HUES64 (cell line): ENCODE data around the gene ZGLP1.

Experiments used
- H3K27ac ChIP-seq: 2 replicates; pipeline ENCODE4 v1.7.0; 2013; ENCODE audit warnings: low read depth, low read length, inconsistent platforms
- H3K27me3 ChIP-seq: 2 replicates; pipeline ENCODE4 v1.6.1; 2013; ENCODE audit warnings: mild to moderate bottlenecking, low read length; ENCODE audit not compliant: insufficient read depth
- H3K36me3 ChIP-seq: 2 replicates; pipeline ENCODE4 v1.6.1; 2013; ENCODE audit warnings: mild to moderate bottlenecking, low read length; ENCODE audit not compliant: insufficient read depth
- H3K4me1 ChIP-seq: 2 replicates; pipeline ENCODE4 v1.6.1; 2013; ENCODE audit warnings: mild to moderate bottlenecking, low read length, moderate library complexity; ENCODE audit not compliant: insufficient read depth
- H3K4me3 ChIP-seq: 2 replicates; pipeline ENCODE4 v1.5.1; 2013; ENCODE audit warnings: mild to moderate bottlenecking, low read length, moderate library complexity
- H3K9ac ChIP-seq: 2 replicates; pipeline ENCODE4 v1.6.1; 2013; ENCODE audit warnings: mild to moderate bottlenecking, low read depth, low read length
- H3K9me3 ChIP-seq: 2 replicates; pipeline ENCODE4 v1.6.1; 2013; ENCODE audit warnings: low read depth, low read length; ENCODE audit not compliant: insufficient read depth
- WGBS: fragments of 150-250, 120-280 bp; methylation state at CpG from one replicate; pipeline ENCODE4 v1.1.7; 2013; ENCODE audit warnings: missing lambda C conversion rate; 5-methylcytosine and 5-hydroxymethylcytosine counted together

The ZGLP1 gene

DNA sequence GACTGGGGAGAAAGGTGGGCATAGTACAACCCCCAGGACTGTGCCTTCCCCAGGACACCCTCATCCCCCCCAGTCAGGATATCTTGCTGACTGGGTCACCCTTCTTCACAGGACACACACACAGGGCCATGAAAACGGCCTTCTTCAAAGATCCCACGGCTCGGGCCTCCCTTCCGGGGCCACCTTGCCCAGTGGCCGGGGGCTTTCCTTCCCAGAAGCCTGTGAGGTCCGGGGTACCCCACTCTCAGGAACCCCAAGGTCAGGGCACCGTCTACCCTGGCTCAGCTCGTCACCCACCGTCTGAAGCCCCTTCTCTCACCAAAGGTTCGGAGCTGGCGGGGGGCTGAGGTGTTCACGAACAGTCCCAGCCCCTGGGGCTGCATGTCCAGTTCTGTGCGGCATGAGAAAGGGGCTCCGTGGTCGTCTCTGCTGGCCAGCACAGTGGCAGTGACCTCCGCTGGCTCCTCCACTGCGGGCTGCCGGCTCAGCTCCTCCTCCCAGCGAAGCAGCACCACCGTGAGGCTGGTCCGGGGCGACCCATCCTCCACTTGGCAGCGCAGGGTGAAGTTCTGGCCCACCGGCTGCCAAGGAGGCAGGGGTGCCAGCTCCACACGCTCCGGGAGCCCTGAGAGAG, 25.9 kb upstream of the ZGLP1 start:
- Histone ChIP-seq H3K9me3 (no peaks in the 10 kb centered on the region), H3K9ac (no peak overlapping the region), H3K36me3 (peaks cover 8% of the 10 kb centered on the region), H3K27ac (no peak overlapping the region), H3K4me1 (peaks cover 8% of the 10 kb centered on the region), H3K4me3 (peak overlapping the region; percentile 82; the same call in 1 of the 2 replicates), H3K27me3 (peaks cover 10% of the 10 kb centered on the region; the same call in 1 of the 2 replicates)
- WGBS: 64% methylated on average over 24 of the region's 26 CpGs

DNA sequence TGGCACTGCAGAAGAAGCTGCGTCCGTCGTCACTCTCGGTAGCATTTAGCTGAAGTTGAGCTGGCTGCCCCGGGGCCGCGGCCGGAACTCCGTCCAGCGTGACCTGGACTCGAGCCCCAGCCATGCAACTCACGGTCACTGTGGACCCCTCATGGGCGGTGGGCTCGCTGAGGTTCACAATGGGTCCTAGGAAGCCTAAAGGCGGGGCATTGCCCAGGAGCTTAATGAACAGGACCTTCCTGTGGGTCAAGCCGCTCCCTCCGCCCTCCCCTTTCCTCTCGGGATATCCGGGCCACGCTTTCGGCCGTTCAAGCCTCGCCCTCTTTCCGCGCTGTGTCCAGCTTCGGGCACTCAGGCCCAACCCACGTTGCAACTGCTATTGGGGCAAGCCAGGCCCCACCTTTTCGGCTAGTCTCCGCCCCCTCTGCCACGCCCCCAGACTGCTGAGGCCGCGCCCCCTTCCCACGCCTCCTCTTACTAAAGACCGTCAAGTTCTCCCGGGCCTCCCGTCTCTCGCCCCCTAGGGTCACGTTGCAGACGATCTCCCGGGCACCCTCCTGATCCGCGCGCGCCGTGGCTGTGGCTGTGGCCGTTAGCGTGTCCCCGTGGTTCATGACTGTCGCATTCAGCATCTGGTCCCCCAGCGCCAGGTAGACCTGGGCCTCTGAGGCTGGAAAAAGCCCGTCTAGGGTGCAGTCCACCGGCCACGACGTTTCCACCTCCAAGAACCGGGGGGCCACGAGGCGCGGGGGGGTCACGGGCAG, 25.2 kb upstream of the ZGLP1 start:
- H3K4me3 ChIP-seq: peak overlapping the region; percentile 82

DNA sequence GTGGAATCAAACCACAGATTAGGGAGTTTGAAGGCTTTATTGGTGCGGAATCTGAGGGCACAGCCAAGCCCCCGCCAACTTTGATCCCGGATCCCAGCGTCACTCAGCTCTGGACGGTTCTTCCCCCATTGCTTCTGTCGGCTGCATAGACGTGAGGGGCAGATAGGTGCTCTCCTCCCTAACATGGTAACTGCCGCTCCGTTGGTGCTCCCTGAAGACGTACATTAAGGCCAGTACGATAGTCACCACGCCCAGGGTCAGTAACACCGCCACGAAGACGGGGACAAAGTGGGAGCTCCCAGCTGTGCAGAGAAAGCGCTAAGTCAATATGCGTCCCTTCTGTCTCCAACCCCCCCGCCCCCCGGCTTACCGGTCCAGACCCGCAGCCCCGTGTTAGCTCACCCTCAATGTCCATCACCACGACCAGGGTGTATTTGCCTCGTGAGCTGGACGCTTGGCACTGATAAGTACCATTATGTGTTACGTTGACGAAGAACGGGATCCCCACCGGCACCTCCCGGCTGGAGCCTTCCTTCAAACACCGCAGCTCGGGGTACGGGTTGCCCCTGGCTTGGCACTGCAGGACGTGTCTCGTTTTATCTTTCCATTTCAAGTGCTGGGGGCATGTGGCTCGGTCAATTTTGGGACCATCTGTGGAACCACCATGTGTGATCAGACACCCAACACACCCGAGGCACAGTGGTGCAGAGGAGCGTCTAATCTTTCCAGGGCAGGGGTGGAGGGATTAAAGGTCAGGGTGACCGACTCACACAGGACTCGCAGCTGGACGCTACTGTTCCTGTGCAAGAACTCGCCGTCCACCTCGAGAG, 24.4 kb upstream of the ZGLP1 start:
- H3K4me3 ChIP-seq: peak overlapping the region; percentile 82
- 4% methylated on average over 44 of the region's 44 CpGs for WGBS
- peaks cover 10% of the 10 kb centered on the region; the same call in 1 of the 2 replicates for H3K27me3 ChIP-seq
- H3K4me1 ChIP-seq: peaks cover 3% of the 10 kb centered on the region; the same call in 1 of the 2 replicates
- peaks cover 23% of the 10 kb centered on the region for H3K36me3 ChIP-seq
- no peak overlapping the region for H3K27ac ChIP-seq
- H3K9ac ChIP-seq: peak overlapping the region; percentile 15; the same call in 1 of the 2 replicates
- H3K9me3 ChIP-seq: no peaks in the 10 kb centered on the region

More for the DNA sequence above, 25.2 kb upstream of the ZGLP1 start:
- H3K4me1 ChIP-seq: peaks cover 8% of the 10 kb centered on the region
- H3K27me3 ChIP-seq: peaks cover 10% of the 10 kb centered on the region; the same call in 1 of the 2 replicates
- peaks cover 15% of the 10 kb centered on the region for H3K36me3 ChIP-seq
- H3K9me3 ChIP-seq: no peaks in the 10 kb centered on the region
- H3K9ac ChIP-seq: no peak overlapping the region; the same call in 1 of the 2 replicates
- H3K27ac ChIP-seq: no peak overlapping the region
- 6% methylated on average over 59 of the region's 59 CpGs for WGBS

DNA sequence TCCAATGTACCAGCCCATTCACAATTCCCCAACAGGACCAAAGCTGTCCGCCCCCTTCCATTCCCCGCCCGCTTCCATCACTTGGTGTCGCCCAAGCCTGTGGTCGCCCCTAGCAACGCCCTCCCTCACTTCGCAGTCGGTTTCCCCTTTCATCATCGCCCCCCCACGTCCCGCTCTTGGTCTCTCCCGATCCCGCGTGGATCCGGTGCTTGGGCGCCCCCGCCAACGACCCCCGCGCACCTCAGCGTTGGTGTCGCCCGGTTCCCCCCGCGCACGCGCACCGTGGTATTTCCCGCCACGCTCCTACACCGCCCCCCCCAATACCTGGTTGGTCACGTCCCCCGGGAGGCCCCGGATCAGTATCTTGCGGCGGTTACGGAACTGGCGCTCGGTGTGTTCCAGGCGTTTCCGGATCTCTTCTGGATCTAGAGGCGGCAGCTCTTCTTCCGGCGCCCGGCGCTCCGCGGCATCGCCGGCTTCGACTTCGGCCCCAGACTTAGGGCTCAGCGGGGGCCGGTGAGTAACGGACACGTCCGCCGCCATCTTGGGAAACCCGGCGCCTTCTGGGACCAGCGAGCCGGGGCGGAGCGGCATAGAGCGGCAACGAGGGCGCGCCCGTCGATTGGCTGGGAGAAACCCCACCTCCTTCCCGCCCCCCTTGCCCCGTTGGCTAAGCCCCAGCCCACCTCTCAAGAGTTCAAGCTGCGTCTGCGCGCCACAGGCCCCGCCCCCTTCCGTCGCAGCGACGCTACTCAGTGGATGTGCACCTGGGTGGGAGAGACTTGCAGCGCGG, 23.5 kb upstream of the ZGLP1 start, which contains the start of gene RAVER1:
TSS of gene RAVER1 (minus strand) at position 565 of the 793 bp plus-strand sequence. CDS start at position 543, 22 bp downstream.
- under 1% methylated on average over 82 of the region's 82 CpGs for WGBS
- no peaks in the 10 kb centered on the region for H3K9me3 ChIP-seq
- H3K4me1 ChIP-seq: 0 out of 2 replicates have a peak, but pooled peaks cover 3% of the 10 kb centered on the region
- peak within 1 kb of the TSS; percentile 82 for H3K4me3 ChIP-seq
- H3K9ac ChIP-seq: peak within 1 kb of the TSS; percentile 92
- H3K36me3 ChIP-seq: peaks cover 31% of the 10 kb centered on the region
- peaks cover 10% of the 10 kb centered on the region; the same call in 1 of the 2 replicates for H3K27me3 ChIP-seq
- H3K27ac ChIP-seq: peak within 1 kb of the TSS; percentile 89

DNA sequence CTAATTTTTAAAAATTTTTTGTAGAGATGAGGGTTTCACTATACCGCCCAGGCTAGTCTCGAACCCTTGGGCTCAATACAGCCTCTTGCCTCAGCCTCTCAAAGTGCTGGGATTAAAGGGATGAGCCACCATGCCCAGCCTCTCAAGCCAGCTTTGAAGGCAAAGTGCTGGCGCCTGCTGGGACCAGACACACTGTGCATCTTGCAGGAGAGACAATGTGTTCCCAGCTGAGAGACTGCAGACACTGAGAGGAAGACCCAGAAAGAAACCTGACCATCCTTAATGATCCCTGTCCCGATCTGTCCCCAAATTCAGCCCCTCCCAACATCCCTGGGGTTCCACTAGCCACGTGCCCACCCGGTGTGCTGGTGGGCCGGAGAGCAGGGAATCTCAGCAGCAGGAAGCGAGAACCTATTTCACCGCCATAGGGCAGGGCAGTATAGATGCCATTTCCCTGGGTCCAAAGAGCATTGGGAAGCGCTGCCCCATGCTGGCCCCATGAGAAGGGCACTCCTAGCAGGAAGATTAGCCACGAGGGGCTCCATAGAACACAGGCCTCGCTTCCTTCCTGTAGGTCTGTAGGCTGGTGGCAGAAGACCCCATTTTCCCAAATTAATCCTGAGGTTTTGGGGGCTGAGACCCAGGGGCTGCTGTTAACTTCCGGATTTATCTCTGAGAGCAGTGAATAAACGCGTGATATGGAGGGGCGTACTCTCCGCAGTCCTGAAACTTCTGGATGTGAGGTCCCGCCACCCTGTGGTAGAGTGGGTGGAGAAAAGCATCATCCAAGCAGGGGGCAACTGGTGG, 22.7 kb upstream of the ZGLP1 start:
- H3K27ac ChIP-seq: peak overlapping the region; percentile 89; the same call in 1 of the 2 replicates
- H3K27me3 ChIP-seq: peaks cover 10% of the 10 kb centered on the region; the same call in 1 of the 2 replicates
- H3K4me3 ChIP-seq: peak overlapping the region; percentile 82
- peaks cover 39% of the 10 kb centered on the region for H3K36me3 ChIP-seq
- no peaks in the 10 kb centered on the region for H3K9me3 ChIP-seq
- 42% methylated on average over 18 of the region's 18 CpGs for WGBS
- H3K9ac ChIP-seq: peak overlapping the region; percentile 92
- H3K4me1 ChIP-seq: 0 out of 2 replicates have a peak, but pooled peaks cover 3% of the 10 kb centered on the region

DNA sequence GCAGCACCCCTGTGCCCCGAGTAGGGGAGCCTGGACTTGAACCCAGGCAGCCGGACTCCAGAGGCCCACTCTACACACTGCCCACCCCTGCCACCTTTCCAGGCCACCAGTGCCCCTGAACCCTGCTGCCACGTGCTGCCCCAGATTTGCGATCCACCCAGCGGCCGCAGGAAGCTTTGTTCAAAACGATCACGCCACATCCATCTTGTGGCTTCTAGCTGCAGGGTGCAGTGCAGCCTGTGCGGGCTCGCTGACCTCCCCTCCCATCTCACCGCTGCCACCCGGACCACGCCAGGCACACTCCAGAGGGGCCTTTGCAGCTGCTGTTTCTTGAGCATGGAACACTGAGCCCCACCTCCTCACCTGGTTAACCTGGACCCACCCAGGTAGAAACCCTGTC, 19.9 kb upstream of the ZGLP1 start:
- Histone ChIP-seq H3K9me3 (no peaks in the 10 kb centered on the region), H3K36me3 (peaks cover 65% of the 10 kb centered on the region), H3K27ac (no peak overlapping the region), H3K4me3 (no peak overlapping the region), H3K9ac (no peak overlapping the region), H3K4me1 (0 out of 2 replicates have a peak, but pooled peaks cover 3% of the 10 kb centered on the region), H3K27me3 (peaks cover 5% of the 10 kb centered on the region; the same call in 1 of the 2 replicates)
- 94% methylated on average over 13 of the region's 13 CpGs for WGBS

DNA sequence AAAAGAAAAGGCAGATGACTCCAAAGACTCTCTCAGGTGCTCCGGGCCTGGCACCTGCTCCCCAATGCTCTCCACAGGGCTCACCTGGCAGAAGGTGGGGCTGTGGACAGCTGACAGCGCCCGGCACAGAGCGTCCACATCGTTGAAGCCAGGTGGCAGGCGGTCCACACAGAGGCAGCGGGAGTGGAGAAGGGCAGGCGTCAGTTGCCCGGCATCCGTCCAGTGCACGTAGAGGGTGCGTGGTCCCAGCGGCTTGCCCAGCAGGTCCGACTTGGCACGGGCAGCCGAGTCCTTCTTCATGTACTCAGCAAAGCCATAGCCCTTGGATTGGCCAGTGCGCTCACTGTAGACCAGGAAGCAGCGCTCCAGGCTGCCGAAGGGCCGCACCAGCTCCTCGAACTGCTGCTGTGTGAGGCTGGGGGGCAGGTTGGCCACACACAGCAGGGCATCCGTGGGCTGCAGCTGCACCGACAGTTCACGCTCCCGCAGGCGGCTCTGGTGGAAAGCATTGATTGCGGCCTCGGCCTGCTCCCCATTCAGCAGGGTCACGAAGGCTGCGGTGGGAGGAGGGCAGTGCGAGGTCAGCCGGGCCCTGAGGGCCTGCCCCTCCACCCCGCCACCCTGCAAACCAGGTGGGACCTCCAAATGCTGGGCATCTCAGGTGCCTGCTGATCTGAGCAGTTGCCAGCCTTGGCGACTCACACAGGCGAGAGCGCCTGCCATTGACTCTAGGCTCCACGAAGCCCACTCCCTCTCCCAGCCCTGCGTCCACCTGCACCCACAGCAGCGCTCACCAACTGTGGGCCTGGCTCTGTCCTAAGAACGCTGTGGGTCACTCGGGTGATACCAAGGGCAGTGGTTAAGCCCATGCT, 19.2 kb upstream of the ZGLP1 start:
- no peak overlapping the region for H3K4me3 ChIP-seq
- no peak overlapping the region for H3K9ac ChIP-seq
- 0 out of 2 replicates have a peak, but pooled peaks cover 3% of the 10 kb centered on the region for H3K4me1 ChIP-seq
- H3K36me3 ChIP-seq: peaks cover 72% of the 10 kb centered on the region
- WGBS: 97% methylated on average over 41 of the region's 41 CpGs
- no peaks in the 10 kb centered on the region for H3K27me3 ChIP-seq
- H3K27ac ChIP-seq: no peak overlapping the region
- H3K9me3 ChIP-seq: no peaks in the 10 kb centered on the region

DNA sequence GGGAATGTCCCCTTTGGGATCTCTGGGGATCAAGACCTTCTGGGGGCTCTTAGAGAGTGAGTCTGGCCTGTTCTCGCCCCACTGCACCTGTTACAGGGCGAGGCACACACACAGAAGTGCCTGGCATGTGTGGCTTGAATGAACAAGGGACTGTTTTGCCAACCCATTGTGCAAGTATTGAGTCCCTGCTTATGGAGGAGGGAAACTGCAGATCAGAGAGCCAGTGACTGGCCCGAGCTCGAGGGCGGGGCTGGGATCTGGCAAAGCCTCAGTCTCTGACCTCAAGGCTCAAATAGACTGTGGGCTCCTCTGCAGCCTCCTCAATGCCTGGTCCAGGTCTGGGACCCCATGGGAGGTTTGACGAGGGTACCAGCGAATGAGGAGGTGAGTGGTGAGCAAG, 18.2 kb upstream of the ZGLP1 start:
- Histone ChIP-seq H3K4me1 (0 out of 2 replicates have a peak, but pooled peaks cover 3% of the 10 kb centered on the region), H3K9me3 (no peaks in the 10 kb centered on the region), H3K4me3 (no peak overlapping the region), H3K36me3 (peaks cover 82% of the 10 kb centered on the region), H3K9ac (no peak overlapping the region), H3K27me3 (no peaks in the 10 kb centered on the region), H3K27ac (no peak overlapping the region)
- WGBS: 96% methylated on average over 7 of the region's 7 CpGs

DNA sequence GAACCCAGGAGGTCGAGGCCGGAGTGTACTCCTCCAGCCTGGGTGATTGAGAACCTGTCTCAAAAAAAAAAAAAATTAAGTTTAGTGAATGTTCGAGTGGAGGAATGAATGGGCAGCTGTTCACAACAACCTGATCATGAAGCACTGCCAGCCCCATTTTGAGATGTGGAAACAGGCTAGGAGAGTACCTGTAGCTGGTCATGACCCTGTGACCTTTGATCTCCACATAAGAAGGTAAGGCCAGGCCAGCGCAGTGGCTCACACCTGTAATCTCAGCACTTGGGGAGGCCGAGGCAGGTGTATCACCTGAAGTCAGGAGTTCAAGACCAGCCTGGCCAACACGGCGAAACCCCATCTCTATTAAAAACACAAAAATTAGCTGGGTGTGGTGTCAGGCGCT, 16.1 kb upstream of the ZGLP1 start:
- 96% methylated on average over 8 of the region's 8 CpGs for WGBS
- no peak overlapping the region for H3K9ac ChIP-seq

More for the DNA sequence above, 16.1 kb upstream of the ZGLP1 start:
- no peaks in the 10 kb centered on the region for H3K4me1 ChIP-seq
- no peak overlapping the region for H3K4me3 ChIP-seq
- H3K27ac ChIP-seq: no peak overlapping the region
- H3K36me3 ChIP-seq: peaks cover 96% of the 10 kb centered on the region
- no peaks in the 10 kb centered on the region for H3K27me3 ChIP-seq
- H3K9me3 ChIP-seq: no peaks in the 10 kb centered on the region
